Smooth muscle cell (in vitro differentiated cells): ENCODE results near the gene ASXL2. TPM values are rescaled to one million over a fixed set of nuclear protein-coding genes. Genes with fewer than 3 reads are reported as not detected.

Experiments used
- DNase-seq: peaks from one replicate; lab custom pipeline; 2025; ENCODE audit not compliant: unreplicated experiment; lab: John Stamatoyannopoulos, UW
- H2AFZ ChIP-seq: fragments of 200-600 bp; sonication (generic); 2 replicates; pipeline ENCODE4 v1.6.0; 2016; ENCODE audit warnings: antibody characterized with exemption, low read depth, mild to moderate bottlenecking
- H3F3A ChIP-seq: fragments of 200-600 bp; sonication (generic); 2 replicates; pipeline ENCODE4 v1.6.0; 2017; ENCODE audit warnings: antibody characterized with exemption, low read depth
- H3K27ac ChIP-seq: fragments of 200-600 bp; sonication (generic); 2 replicates; pipeline ENCODE4 v1.5.1; 2016; ENCODE audit warnings: low read depth, mild to moderate bottlenecking
- H3K27me3 ChIP-seq: fragments of 200-600 bp; sonication (generic); 2 replicates; pipeline ENCODE4 v1.6.1; 2016; ENCODE audit warnings: low read depth, mild to moderate bottlenecking
- H3K36me3 ChIP-seq: fragments of 200-600 bp; sonication (generic); 2 replicates; pipeline ENCODE4 v1.5.1; 2016; ENCODE audit warnings: low read depth
- H3K4me1 ChIP-seq: fragments of 200-600 bp; sonication (generic); 2 replicates; pipeline ENCODE4 v1.5.1; 2016; ENCODE audit warnings: low read depth
- H3K4me2 ChIP-seq: fragments of 200-600 bp; sonication (generic); 2 replicates; pipeline ENCODE4 v1.6.0; 2016; ENCODE audit warnings: mild to moderate bottlenecking
- H3K4me3 ChIP-seq: fragments of 200-600 bp; sonication (generic); 2 replicates; pipeline ENCODE4 v1.5.1; 2016; ENCODE audit warnings: mild to moderate bottlenecking
- H3K79me2 ChIP-seq: fragments of 200-600 bp; sonication (generic); 2 replicates; pipeline ENCODE4 v1.6.0; 2016; ENCODE audit warnings: low read depth, mild to moderate bottlenecking
- H3K9ac ChIP-seq: fragments of 200-600 bp; sonication (generic); 2 replicates; pipeline ENCODE4 v1.6.0; 2016; ENCODE audit warnings: low read depth
- H3K9me3 ChIP-seq: fragments of 200-600 bp; sonication (generic); replicated peaks from 2 replicates; pipeline ENCODE4 v1.5.1; 2016; ENCODE audit warnings: low read depth
- H4K20me1 ChIP-seq: fragments of 200-600 bp; sonication (generic); 2 replicates; pipeline ENCODE4 v1.6.0; 2016; ENCODE audit warnings: low read depth
- CTCF ChIP-seq: fragments of 200-600 bp; sonication (generic); IDR thresholded peaks from 2 replicates; pipeline ENCODE4 v1.5.1; 2017; ENCODE audit warnings: borderline replicate concordance, mild to moderate bottlenecking, antibody characterized with exemption; ENCODE audit not compliant: insufficient read depth, poor library complexity, severe bottlenecking
- WGBS: methylation state at CpG from one replicate; pipeline ENCODE4 v1.1.7; 2016; ENCODE audit warnings: low lambda C conversion rate; 5-methylcytosine and 5-hydroxymethylcytosine counted together
- polyA plus RNA-seq: library from polyadenylated mRNA; unstranded; fragments of >200 nt; fragmentation: Nextera tagmentation; extraction: Ambion mirVana; gene quantifications from 2 replicates; pipeline ENCODE4 v1.2.1, GENCODE V29; 2016
- total RNA-seq: library from RNA; depleted of rRNA; stranded (reverse); fragments of >200 nt; gene quantifications from 2 replicates; pipeline ENCODE4 v1.2.3, GENCODE V29; 2014

ASXL2 gene
- total and polyA plus RNA-seq, 2 experiments from 2014 or later = 4.1 to 13.2 TPM

- H3K9me3 ChIP-seq = no peaks in the 10 kb centered on the region
- 95% methylated on average over 9 of the region's 9 CpGs for WGBS
- no peaks in the 10 kb centered on the region for H3F3A ChIP-seq
- H3K4me1 ChIP-seq = no peaks in the 10 kb centered on the region
- no peak overlapping the region for H3K9ac ChIP-seq
- TF ChIP-seq CTCF = no peak
- H3K36me3 ChIP-seq = no peaks in the 10 kb centered on the region
- H3K4me3 ChIP-seq = no peak overlapping the region
- H3K27ac ChIP-seq = no peak overlapping the region
- DNase-seq = no peak
- no peaks in the 10 kb centered on the region for H3K27me3 ChIP-seq
- peaks cover 12% of the 10 kb centered on the region for H3K79me2 ChIP-seq
- H2AFZ ChIP-seq = no peak overlapping the region
- H4K20me1 ChIP-seq = peaks cover 63% of the 10 kb centered on the region
- no peak overlapping the region for H3K4me2 ChIP-seq
Observed at GRCh38 chr2:25821225-25822056, 56.8 kb downstream of the ASXL2 start.

- Histone ChIP-seq H3K4me1 (no peaks in the 10 kb centered on the region), H3K36me3 (no peaks in the 10 kb centered on the region), H3F3A (no peaks in the 10 kb centered on the region), H3K27ac (no peak overlapping the region), H3K4me3 (no peak overlapping the region), H3K4me2 (no peak overlapping the region), H3K79me2 (peaks cover 23% of the 10 kb centered on the region), H2AFZ (no peak overlapping the region), H3K27me3 (no peaks in the 10 kb centered on the region), H3K9me3 (no peaks in the 10 kb centered on the region), H3K9ac (no peak overlapping the region), H4K20me1 (peaks cover 63% of the 10 kb centered on the region)
- no peak for TF ChIP-seq CTCF
- no peak for DNase-seq
Observed at GRCh38 chr2:25819597-25820039, 58.7 kb downstream of the ASXL2 start.

DNA sequence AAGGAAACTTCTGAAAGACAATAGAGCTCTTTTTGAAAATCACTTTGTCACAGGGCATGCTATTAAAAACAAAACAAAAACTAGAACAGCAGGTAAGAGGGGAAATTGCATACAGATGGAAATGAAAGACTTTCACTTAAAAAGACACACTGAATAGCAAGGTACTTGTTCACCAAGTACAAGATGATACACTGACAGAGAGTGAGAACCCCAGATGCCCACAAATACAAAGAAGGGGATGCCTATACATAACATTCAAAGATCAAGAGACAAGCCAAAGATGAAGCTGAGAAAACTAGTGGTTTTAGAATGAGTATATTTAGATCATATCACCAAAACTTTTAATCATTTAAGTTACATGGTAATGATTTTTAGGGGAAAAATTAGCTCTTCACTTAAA, 60.7 kb downstream of the ASXL2 start:
- Histone ChIP-seq H3K4me1 (no peaks in the 10 kb centered on the region), H4K20me1 (peaks cover 69% of the 10 kb centered on the region), H3K27ac (no peak overlapping the region), H3K36me3 (no peaks in the 10 kb centered on the region), H3K9me3 (no peaks in the 10 kb centered on the region), H3K27me3 (no peaks in the 10 kb centered on the region), H3K4me3 (no peak overlapping the region), H3K79me2 (peaks cover 35% of the 10 kb centered on the region), H3K4me2 (no peak overlapping the region), H3K9ac (no peak overlapping the region), H3F3A (no peaks in the 10 kb centered on the region), H2AFZ (no peak overlapping the region)
- no peak for DNase-seq
- no peak for TF ChIP-seq CTCF

- WGBS = 95% methylated on average over 3 of the region's 3 CpGs
- H3K27ac ChIP-seq = no peak overlapping the region
- no peaks in the 10 kb centered on the region for H3K4me1 ChIP-seq
- H3K9ac ChIP-seq = no peak overlapping the region
- TF ChIP-seq CTCF = no peak
- H2AFZ ChIP-seq = no peak overlapping the region
- H3K4me2 ChIP-seq = no peak overlapping the region
- H3K4me3 ChIP-seq = no peak overlapping the region
- no peak for DNase-seq
- H3K36me3 ChIP-seq = no peaks in the 10 kb centered on the region
- H3F3A ChIP-seq = no peaks in the 10 kb centered on the region
- H4K20me1 ChIP-seq = peaks cover 75% of the 10 kb centered on the region
- peaks cover 38% of the 10 kb centered on the region for H3K79me2 ChIP-seq
- no peaks in the 10 kb centered on the region for H3K9me3 ChIP-seq
- no peaks in the 10 kb centered on the region for H3K27me3 ChIP-seq
Observed at GRCh38 chr2:25817006-25817405, 61.3 kb downstream of the ASXL2 start.
